Transverse colon (tissue), 4 donors: ENCODE results near the gene KIR2DL3.

ENCODE experiments used
- CTCF ChIP-seq, 5 experiments: fragments of 200-600 bp in 3 of 5; fragments of 450-650 bp in 2 of 5; sonication (generic) in 3 of 5; IDR thresholded peaks; 1 replicate in 2 of 5; 2 replicates in 3 of 5; pipeline ENCODE4 v1.5.1; 2016 to 2017; ENCODE audit warnings: antibody characterized with exemption in 5 of 5, inconsistent platforms in 3 of 5, mild to moderate bottlenecking in 2 of 5, moderate library complexity in 1 of 5
- POLR2A ChIP-seq: fragments of 450-650 bp; IDR thresholded peaks from one replicate; pipeline ENCODE4 v1.6.1; 2016; ENCODE audit warnings: antibody characterized with exemption, mild to moderate bottlenecking, moderate library complexity
- POLR2AphosphoS5 ChIP-seq, 3 donors: sonication (generic); formaldehyde crosslinking; IDR thresholded peaks; one replicate each; pipeline ENCODE4 v1.6.1; 2016; ENCODE audit warnings: antibody characterized with exemption in 3 of 3

GRCh38 chr19:54707962-54708361 lies 30.4 kb upstream of the KIR2DL3 start:
- TF ChIP-seq CTCF (IDR thresholded peaks at IDR 0.05) (no peak), POLR2A (no peak), POLR2AphosphoS5 (IDR thresholded peaks at IDR 0.05) (no peak)
